ENCODE results near the gene KRT74. TPM values are rescaled to one million over a fixed set of nuclear protein-coding genes. Genes with fewer than 3 reads are reported as not detected.
"Not testable (repeated sequence)": the region's sequence is repeated elsewhere in the genome, so short reads cannot be mapped to it uniquely, and the experiment has no call there.

Gene KRT74
- total RNA-seq, 1 experiment from 2014 or later, result not detected

GRCh38 chr12:52598966-52599365 is 25.3 kb upstream of the KRT74 start:
- CTCF ChIA-PET, result no interaction called here
- intact Hi-C loops (cut with micrococcal nuclease; ENCODE audit: unreplicated experiment), result no loop called here

GRCh38 chr12:52594237-52594636 is 20.6 kb upstream of the KRT74 start:
- peaks cover 13% of the 10 kb centered on the region for H3K27me3 ChIP-seq (ENCODE audit: control insufficient read depth, insufficient read depth, low read length)
- H3K36me3 ChIP-seq (ENCODE audit: control insufficient read depth, insufficient read depth, low read length); H3K27ac ChIP-seq (ENCODE audit: low read length); DNase-seq (ENCODE audit: low read depth, low spot score); ATAC-seq; intact Hi-C loops (cut with micrococcal nuclease; ENCODE audit: unreplicated experiment); POLR2A ChIA-PET; H3K9me3 ChIP-seq (ENCODE audit: control insufficient read depth, insufficient read depth, low read depth, low read length); H3K4me3 ChIP-seq (ENCODE audit: low read depth in 2 of 2, low read length in 2 of 2); CTCF ChIA-PET; H3K4me1 ChIP-seq (ENCODE audit: control insufficient read depth, insufficient read depth, low read length); in situ Hi-C loops (cut with HindIII; ENCODE audit: low pct_unique_long_range_greater_than_20kb, low sequenced_read_pairs); BruUV-seq (replicated peaks): not testable (repeated sequence)

More at GRCh38 chr12:52598966-52599365, 25.3 kb upstream of the KRT74 start:
- H3K4me1 ChIP-seq (ENCODE audit: control insufficient read depth, insufficient read depth, low read length), result no peaks in the 10 kb centered on the region
- no peak for ATAC-seq
- no peak overlapping the region for H3K27ac ChIP-seq (ENCODE audit: low read length)
- no peaks in the 10 kb centered on the region for H3K9me3 ChIP-seq (ENCODE audit: control insufficient read depth, insufficient read depth, low read depth, low read length)
- in situ Hi-C loops (cut with HindIII; ENCODE audit: low pct_unique_long_range_greater_than_20kb, low sequenced_read_pairs), result no loop called here
- no peaks in the 10 kb centered on the region for H3K36me3 ChIP-seq (ENCODE audit: control insufficient read depth, insufficient read depth, low read length)
- TF ChIP-seq SIN3A (IDR thresholded peaks at IDR 0.05; ENCODE audit: borderline replicate concordance, insufficient read depth, low read depth, low read length), result no peak
- TF ChIP-seq POLR2AphosphoS5 (IDR thresholded peaks at IDR 0.05; ENCODE audit: low read depth, low read length), result no peak
- TF ChIP-seq CTCF (IDR thresholded peaks at IDR 0.05), result no peak
- no peak for TF ChIP-seq REST (IDR thresholded peaks at IDR 0.05; ENCODE audit: insufficient read depth in 1 of 2, low read depth in 2 of 2, low read length in 1 of 2)
- no peak for TF ChIP-seq TCF7L2 (IDR thresholded peaks at IDR 0.05; ENCODE audit: low read depth, low read length)
- no TSS peak for BruUV-seq (replicated peaks)
- peaks cover 18% of the 10 kb centered on the region for H3K27me3 ChIP-seq (ENCODE audit: control insufficient read depth, insufficient read depth, low read length)
- POLR2A ChIA-PET, result no interaction called here
- DNase-seq (ENCODE audit: low read depth, low spot score), result no peak
- no peak overlapping the region for H3K4me3 ChIP-seq (ENCODE audit: low read depth in 2 of 2, low read length in 2 of 2)

- in situ Hi-C loops (cut with HindIII; ENCODE audit: low pct_unique_long_range_greater_than_20kb, low sequenced_read_pairs), result no loop called here
- H3K4me3 ChIP-seq (ENCODE audit: low read depth in 2 of 2, low read length in 2 of 2), result no peak overlapping the region
- intact Hi-C loops (cut with micrococcal nuclease; ENCODE audit: unreplicated experiment), result no loop called here
These were observed 17.9 kb upstream of the KRT74 start for GRCh38 chr12:52591521-52591920.

More at GRCh38 chr12:52591521-52591920, 17.9 kb upstream of the KRT74 start:
- Histone ChIP-seq H3K4me1 (ENCODE audit: control insufficient read depth, insufficient read depth, low read length) (no peaks in the 10 kb centered on the region), H3K36me3 (ENCODE audit: control insufficient read depth, insufficient read depth, low read length) (no peaks in the 10 kb centered on the region), H3K27ac (ENCODE audit: low read length) (no peak overlapping the region), H3K9me3 (ENCODE audit: control insufficient read depth, insufficient read depth, low read depth, low read length) (no peaks in the 10 kb centered on the region), H3K27me3 (ENCODE audit: control insufficient read depth, insufficient read depth, low read length) (peaks cover 6% of the 10 kb centered on the region; the same call in 1 of the 2 replicates)
- POLR2A ChIA-PET, result no interaction called here
- ATAC-seq (no peak), DNase-seq (ENCODE audit: low read depth, low spot score) (no peak)
- no TSS peak for BruUV-seq (replicated peaks)
- TF ChIP-seq SIN3A (IDR thresholded peaks at IDR 0.05; ENCODE audit: borderline replicate concordance, insufficient read depth, low read depth, low read length) (no peak), CTCF (IDR thresholded peaks at IDR 0.05) (no peak), REST (IDR thresholded peaks at IDR 0.05; ENCODE audit: insufficient read depth in 1 of 2, low read depth in 2 of 2, low read length in 1 of 2) (no peak), TCF7L2 (IDR thresholded peaks at IDR 0.05; ENCODE audit: low read depth, low read length) (no peak), POLR2AphosphoS5 (IDR thresholded peaks at IDR 0.05; ENCODE audit: low read depth, low read length) (no peak)
- CTCF ChIA-PET, result no interaction called here
